Activated naive CD8-positive, alpha-beta T cell treated with anti-CD3 and anti-CD28 coated beads, Interleukin-2, amount 50 U/mL, for 24 hours (primary cell): ENCODE measurements around the gene VENTX.

Source experiments
- ATAC-seq: fragments of 150-1000 bp; cut with Tn5 transposase; one replicate; pipeline ENCODE4 v1.10.0; 2021
- DNase-seq: peaks from one replicate; pipeline ENCODE4 v3.0.0; 2021
- H3K27ac Mint-ChIP-seq: one replicate; pipeline ENCODE4 v1.8.0; 2021; ENCODE audit warnings: mild to moderate bottlenecking, mixed read lengths
- H3K27me3 Mint-ChIP-seq: one replicate; pipeline ENCODE4 v1.8.0; 2021; ENCODE audit warnings: mixed read lengths
- H3K36me3 Mint-ChIP-seq: one replicate; pipeline ENCODE4 v1.8.0; 2021; ENCODE audit warnings: low read depth, mixed read lengths
- H3K4me1 Mint-ChIP-seq: one replicate; pipeline ENCODE4 v1.8.0; 2021; ENCODE audit warnings: mixed read lengths
- H3K4me3 Mint-ChIP-seq: one replicate; pipeline ENCODE4 v1.8.0; 2021; ENCODE audit warnings: mild to moderate bottlenecking, moderate library complexity, mixed read lengths
- H3K9me3 Mint-ChIP-seq: one replicate; pipeline ENCODE4 v1.8.0; 2021; ENCODE audit warnings: mixed read lengths

Gene VENTX, protein sequence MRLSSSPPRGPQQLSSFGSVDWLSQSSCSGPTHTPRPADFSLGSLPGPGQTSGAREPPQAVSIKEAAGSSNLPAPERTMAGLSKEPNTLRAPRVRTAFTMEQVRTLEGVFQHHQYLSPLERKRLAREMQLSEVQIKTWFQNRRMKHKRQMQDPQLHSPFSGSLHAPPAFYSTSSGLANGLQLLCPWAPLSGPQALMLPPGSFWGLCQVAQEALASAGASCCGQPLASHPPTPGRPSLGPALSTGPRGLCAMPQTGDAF

DNA sequence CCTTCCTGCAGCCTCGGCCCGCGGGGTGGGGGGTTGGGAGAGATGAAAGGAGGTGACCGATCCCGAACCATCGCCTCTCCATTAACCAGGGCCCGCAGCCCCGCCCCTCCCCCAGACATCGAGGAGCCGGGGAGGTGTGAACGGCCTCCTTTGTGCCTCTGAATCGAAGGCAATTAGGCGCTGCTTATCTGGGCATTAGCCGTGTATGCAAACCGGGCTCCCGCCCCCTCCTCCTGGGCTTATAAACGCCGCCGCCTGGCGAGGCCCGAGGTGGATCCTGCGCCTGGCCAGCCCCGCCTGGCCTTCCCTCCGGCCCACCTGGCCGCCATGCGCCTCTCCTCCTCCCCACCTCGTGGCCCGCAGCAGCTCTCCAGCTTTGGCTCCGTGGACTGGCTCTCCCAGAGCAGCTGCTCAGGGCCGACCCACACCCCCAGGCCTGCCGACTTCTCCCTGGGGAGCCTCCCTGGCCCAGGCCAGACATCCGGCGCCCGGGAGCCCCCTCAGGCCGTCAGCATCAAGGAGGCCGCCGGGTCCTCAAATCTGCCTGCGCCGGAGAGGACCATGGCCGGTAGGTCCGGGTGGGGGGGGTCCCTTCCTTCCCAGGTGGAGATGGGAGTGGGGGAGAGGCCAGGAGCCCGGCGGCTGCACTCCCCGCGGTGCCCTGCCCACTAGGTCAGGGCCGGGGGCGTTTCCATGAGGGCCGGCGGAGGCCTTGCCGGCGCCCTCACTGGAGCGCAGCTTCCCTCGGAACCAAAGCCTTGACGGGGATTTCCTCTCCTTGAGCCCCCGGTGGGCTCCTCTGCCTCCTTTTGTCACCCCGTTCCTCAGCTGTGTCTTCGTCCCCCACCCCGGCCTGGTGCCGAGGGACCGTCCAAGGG is at the start of gene VENTX:
Gene VENTX (plus strand): TSS at position 268 of the 878 bp plus-strand sequence. CDS start 60 bp downstream, at position 328.
- Mint-ChIP-seq H3K27ac (no peak within 1 kb of the TSS), H3K36me3 (no peaks in the 10 kb centered on the region), H3K4me1 (peaks cover 21% of the 10 kb centered on the region), H3K4me3 (no peak within 1 kb of the TSS), H3K27me3 (peaks cover 55% of the 10 kb centered on the region), H3K9me3 (no peaks in the 10 kb centered on the region)
- DNase-seq = no peak
- ATAC-seq = no peak

DNA sequence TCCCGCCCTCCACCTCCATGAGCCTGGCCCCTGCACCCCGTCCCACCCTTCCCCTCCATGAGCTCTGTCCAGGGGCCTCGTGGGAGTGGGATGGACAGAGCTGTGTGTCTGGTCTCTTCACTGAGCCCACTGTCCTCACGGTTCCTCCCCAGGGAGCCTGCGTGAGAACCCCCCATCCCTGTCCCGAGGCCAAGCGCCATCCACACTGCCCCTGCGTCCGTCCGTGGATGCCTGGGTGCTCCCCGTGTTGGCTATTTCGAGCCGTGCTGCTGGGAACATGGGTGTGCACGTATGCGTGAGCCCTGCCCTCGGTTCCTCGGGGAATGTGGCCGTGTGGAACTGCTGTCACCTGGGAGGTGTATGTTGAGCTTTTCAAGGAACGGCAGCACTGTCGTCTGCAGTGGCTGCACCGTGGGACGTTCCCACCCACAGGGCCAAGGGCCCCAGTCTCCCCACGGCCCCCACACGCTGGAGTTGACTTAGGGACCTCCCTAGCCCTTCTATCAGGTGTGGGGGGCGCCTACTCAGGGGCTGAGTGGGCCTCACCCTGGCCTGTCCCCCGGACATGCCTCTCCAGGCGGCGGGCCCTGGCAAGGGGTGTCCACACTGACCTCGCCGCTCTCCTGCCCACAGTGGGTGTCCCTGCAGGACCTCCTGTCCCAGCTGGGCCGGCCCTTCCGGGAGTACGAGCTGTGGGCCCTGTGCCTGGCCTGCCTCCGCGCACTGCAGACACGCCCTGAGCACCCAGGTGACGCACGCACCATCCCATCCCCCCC is 49.6 kb upstream of the VENTX start:
- DNase-seq (no peak), ATAC-seq (no peak)
- no peaks in the 10 kb centered on the region for H3K4me1 Mint-ChIP-seq
- H3K36me3 Mint-ChIP-seq = no peaks in the 10 kb centered on the region
- H3K4me3 Mint-ChIP-seq = no peak overlapping the region
- no peaks in the 10 kb centered on the region for H3K9me3 Mint-ChIP-seq
- H3K27me3 Mint-ChIP-seq = peaks cover 2% of the 10 kb centered on the region
- H3K27ac Mint-ChIP-seq = no peak overlapping the region

DNA sequence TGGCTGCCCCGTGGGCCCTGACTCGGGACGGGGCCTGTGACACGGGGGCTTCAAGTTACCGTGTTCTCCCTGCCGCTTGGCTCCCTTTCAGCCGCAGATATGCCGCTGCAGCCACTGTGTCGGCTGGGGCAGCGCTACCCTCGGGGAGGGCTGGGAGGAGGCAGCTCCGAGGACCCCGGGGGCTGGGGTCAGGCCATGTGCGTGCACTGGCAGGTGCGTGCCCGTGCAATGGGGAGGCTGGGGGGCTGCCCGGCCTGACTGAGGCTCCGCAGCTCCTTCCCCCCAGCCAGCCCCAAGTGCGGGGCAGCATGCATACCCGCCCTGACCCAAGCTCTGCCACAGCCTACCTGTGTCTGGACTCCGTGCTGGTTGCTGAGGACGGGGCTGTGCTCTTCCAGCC is 48.4 kb upstream of the VENTX start:
- H3K4me1 Mint-ChIP-seq = no peaks in the 10 kb centered on the region
- peak; percentile 30 for ATAC-seq
- no peak for DNase-seq
- no peaks in the 10 kb centered on the region for H3K9me3 Mint-ChIP-seq
- no peak overlapping the region for H3K27ac Mint-ChIP-seq
- H3K27me3 Mint-ChIP-seq = peaks cover 4% of the 10 kb centered on the region
- no peak overlapping the region for H3K4me3 Mint-ChIP-seq
- no peaks in the 10 kb centered on the region for H3K36me3 Mint-ChIP-seq

DNA sequence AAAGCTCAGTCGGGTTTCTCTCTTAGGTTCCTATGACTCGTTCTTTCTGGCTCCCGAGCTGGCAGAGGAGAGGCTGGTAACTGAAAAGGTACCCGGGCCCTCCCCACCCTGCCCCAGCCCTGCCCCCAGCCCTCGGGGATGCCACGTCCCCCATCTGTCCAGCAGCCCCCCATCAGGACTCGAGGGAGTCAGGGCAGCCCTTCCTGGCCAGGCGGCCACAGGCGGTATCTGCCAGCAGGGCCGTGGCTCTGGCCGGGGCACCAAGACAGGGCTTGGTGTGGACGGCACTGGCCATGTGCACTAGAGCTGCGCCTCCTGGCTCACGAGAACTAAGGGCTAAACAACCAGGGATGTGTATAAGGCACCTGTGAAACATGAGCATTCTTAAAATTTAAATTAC is 47.9 kb upstream of the VENTX start:
- Mint-ChIP-seq H3K9me3 (no peaks in the 10 kb centered on the region), H3K4me1 (no peaks in the 10 kb centered on the region), H3K27me3 (peaks cover 4% of the 10 kb centered on the region), H3K36me3 (no peaks in the 10 kb centered on the region), H3K4me3 (no peak overlapping the region), H3K27ac (no peak overlapping the region)
- DNase-seq (no peak), ATAC-seq (no peak)

DNA sequence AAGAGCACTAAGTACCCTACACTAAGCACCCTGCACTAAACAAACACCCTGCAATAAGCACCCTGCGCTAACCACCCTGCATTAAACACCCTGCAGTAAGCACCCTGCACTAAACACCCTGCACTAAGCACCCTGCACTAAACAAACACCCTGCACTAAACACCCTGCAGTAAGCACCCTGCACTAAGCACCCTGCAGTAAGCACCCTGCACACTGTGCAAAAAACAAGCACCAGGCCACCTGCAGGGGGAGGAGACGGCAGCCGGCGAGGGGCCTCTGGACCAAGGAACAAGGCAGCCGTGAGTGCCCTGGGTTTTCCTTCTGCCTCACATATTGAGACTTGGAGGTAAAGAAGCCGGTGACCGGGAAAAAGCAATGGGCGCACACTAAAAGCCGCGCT is 47.4 kb upstream of the VENTX start:
- no peaks in the 10 kb centered on the region for H3K9me3 Mint-ChIP-seq
- H3K4me1 Mint-ChIP-seq = no peaks in the 10 kb centered on the region

DNA sequence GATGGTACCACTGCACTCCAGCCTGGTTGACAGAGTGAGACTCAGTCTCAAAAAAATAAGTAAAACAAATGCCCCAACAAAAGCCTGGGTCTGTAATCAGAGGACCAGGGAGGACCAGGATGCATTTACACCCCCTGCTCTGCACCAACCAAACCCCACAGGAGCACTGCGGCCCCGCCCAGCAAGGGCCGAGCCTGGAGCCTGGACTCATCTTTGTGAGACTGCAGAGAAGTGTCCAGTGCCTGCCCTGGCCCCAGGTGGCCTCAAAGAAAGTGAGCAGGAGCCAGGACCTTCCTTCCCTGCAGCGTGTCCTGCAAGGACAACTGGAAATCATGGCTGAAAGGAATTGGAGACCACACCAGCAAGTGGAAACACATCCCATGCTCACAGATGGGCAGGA is 46.0 kb upstream of the VENTX start:
- Mint-ChIP-seq H3K36me3 (no peaks in the 10 kb centered on the region), H3K27me3 (peaks cover 4% of the 10 kb centered on the region), H3K9me3 (no peaks in the 10 kb centered on the region), H3K4me1 (no peaks in the 10 kb centered on the region), H3K4me3 (no peak overlapping the region), H3K27ac (no peak overlapping the region)
- no peak for DNase-seq
- no peak for ATAC-seq

More for the DNA sequence above, 47.4 kb upstream of the VENTX start:
- peaks cover 4% of the 10 kb centered on the region for H3K27me3 Mint-ChIP-seq
- H3K27ac Mint-ChIP-seq = no peak overlapping the region
- H3K36me3 Mint-ChIP-seq = no peaks in the 10 kb centered on the region
- ATAC-seq (no peak), DNase-seq (no peak)
- H3K4me3 Mint-ChIP-seq = no peak overlapping the region

DNA sequence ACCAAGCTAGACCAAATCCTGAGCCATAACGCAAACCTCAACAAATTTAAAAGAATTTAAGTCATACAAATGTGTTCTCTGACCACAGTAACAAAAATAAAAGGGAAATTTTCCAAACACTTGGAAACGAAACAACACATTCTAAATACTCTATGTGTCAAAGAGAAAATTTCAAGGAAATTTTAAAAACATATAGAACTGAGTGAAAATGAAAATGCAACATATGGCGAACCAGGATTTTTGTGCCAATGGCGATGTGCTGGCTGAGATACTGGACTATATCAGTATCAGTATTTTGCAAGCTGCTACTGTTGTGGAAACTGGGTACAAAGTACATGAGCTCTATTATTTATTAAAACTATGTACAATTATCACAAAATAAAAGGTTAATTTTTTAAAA is 43.5 kb upstream of the VENTX start:
- DNase-seq (no peak), ATAC-seq (no peak)
- Mint-ChIP-seq H3K4me3 (no peak overlapping the region), H3K27ac (no peak overlapping the region), H3K27me3 (peaks cover 4% of the 10 kb centered on the region), H3K4me1 (no peaks in the 10 kb centered on the region), H3K9me3 (no peaks in the 10 kb centered on the region), H3K36me3 (no peaks in the 10 kb centered on the region)

DNA sequence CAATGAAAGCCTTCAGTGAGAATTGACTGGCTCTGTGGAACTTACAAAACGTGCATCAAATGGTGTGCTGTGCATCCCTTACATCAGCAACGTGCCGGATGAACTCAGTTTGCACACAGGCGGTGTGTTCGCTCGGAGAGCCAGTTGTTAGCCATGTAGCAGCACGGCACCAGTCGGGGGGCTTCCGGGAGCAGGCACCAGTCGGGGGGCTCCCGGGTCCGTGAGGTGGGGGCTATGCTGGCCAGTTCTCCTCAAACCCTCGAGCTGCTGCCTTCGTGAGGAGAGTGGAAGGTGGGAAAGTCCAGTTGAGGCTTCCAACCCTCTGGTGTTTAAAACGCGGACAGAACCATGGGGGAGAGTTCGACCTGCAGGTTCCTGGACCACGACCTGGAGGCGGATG is 42.6 kb upstream of the VENTX start:
- H3K36me3 Mint-ChIP-seq = no peaks in the 10 kb centered on the region
- no peaks in the 10 kb centered on the region for H3K4me1 Mint-ChIP-seq
- ATAC-seq (no peak), DNase-seq (no peak)
- no peaks in the 10 kb centered on the region for H3K9me3 Mint-ChIP-seq
- H3K4me3 Mint-ChIP-seq = no peak overlapping the region
- H3K27me3 Mint-ChIP-seq = peaks cover 4% of the 10 kb centered on the region
- H3K27ac Mint-ChIP-seq = no peak overlapping the region

DNA sequence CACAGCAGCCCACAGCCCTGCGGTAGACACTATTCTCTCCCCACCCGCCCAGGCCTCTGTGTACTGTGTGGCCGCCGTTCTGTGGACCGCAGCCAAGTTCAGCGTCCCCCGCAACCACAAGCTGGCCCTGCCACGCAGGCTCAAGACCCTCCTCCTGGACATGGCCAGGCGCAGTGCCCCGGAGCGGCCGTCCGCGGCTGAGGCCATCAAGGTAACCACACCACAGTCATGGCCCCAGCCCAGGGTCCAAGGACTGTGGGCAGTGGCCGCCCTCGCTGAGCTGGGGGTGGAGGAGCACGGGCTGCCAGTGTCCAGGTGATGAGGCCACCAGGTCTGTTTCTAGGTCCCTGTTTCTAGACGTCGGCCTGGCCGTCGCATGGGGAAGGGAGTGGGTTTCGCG is 42.0 kb upstream of the VENTX start:
- ATAC-seq (no peak), DNase-seq (no peak)
- no peak overlapping the region for H3K27ac Mint-ChIP-seq
- H3K9me3 Mint-ChIP-seq = no peaks in the 10 kb centered on the region
- H3K4me1 Mint-ChIP-seq = no peaks in the 10 kb centered on the region
- no peaks in the 10 kb centered on the region for H3K36me3 Mint-ChIP-seq
- no peak overlapping the region for H3K4me3 Mint-ChIP-seq
- H3K27me3 Mint-ChIP-seq = peaks cover 2% of the 10 kb centered on the region

DNA sequence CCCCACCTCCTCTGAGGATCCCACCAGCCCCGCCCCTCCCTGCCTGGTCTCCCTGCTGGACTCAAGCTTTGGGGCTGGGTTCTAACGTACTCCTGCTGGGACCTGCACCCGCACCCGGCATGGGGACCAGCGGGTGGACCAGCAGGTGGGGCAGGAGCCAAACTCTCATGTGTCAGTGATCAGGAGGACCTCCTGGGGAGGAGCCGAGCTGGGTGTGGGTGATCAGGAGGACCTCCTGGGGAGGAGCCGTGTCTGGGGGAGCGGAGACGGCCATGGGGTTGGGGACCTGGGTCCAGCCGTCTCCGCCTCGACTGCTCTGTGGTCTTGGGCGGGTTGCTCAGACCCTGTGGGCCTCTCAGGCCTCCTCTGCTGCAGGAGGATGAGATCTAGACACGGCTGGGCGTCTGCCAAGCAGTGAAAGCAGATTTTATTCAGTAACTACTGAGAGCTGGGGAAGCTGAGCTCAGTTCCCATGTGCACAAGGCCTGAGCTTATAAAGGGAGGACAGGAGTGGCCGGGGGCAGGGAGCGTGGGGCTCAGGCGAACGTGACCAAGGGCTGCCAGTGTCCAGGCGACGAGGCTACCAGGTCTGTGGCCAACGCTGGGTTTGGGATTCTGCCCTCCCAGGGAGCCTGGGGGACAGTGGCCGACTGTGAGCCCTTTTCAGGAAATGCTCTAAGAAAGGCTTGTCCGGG is 41.3 kb upstream of the VENTX start:
- no peaks in the 10 kb centered on the region for H3K9me3 Mint-ChIP-seq
- H3K4me1 Mint-ChIP-seq = no peaks in the 10 kb centered on the region
- DNase-seq (no peak), ATAC-seq (no peak)
- H3K4me3 Mint-ChIP-seq = no peak overlapping the region
- H3K27ac Mint-ChIP-seq = no peak overlapping the region
- H3K36me3 Mint-ChIP-seq = no peaks in the 10 kb centered on the region
- peaks cover 2% of the 10 kb centered on the region for H3K27me3 Mint-ChIP-seq

DNA sequence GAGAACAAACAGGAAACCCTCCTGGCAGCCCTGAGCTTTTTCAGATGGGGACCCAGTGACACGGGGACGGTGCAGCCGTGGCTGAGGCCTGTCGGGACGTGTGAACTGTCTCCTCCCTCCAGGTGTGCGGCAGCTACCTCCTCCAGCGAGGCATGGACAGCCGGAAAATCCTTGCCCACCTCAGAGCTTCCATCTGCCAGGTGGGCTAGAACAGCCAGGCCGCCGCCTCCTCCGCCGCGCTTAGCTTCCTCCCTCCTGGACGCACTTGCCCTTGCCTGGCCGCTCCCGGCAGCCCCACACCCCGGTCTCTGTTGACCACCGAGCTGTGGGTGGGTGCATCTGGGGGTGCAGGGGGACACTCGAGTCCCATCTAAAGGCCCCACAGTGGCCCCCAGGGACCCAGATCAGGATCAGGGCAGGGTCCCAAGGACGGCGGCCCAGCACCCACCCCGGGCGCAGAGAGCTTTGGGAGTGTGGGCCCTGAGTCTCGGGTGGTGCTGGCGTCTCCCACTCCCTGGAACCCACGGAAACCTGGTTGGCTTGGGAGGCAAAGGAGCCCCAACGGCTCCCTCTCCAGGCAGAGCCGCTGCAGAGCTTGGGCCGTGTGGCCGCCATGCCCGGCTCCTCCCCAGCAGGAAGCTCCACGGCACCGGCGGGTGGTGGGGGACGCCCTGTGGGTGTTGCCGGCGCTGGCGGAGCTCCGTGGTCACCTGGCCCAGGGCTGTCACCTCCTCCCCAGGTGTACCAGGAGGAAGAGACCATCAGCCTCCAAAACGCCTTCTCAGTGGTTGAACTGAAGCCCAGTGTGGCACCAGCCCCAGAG is 40.5 kb upstream of the VENTX start:
- H3K4me1 Mint-ChIP-seq = no peaks in the 10 kb centered on the region
- H3K4me3 Mint-ChIP-seq = no peak overlapping the region
- no peaks in the 10 kb centered on the region for H3K36me3 Mint-ChIP-seq
- no peaks in the 10 kb centered on the region for H3K9me3 Mint-ChIP-seq
- ATAC-seq (no peak), DNase-seq (no peak)
- peaks cover 2% of the 10 kb centered on the region for H3K27me3 Mint-ChIP-seq
- no peak overlapping the region for H3K27ac Mint-ChIP-seq

DNA sequence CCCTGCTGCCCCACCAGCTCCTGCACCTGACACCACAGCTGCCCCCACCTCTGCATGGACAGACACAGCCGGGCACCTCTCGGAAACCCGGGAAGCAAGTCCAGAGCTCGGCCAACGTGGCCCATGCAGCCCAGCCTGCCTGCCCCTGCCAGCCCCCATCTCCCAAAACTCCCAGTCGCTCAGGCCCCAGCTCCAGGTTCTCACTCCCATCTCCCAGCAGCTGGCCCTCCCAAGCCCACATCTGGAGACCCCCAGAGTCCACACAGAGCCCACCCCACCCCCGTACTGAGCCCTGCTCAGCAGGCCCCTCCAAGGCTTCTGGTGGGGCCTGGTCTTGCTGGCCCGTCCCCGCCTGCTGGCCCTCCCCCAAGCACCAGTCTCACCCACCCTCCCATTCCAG is 39.9 kb upstream of the VENTX start:
- no peaks in the 10 kb centered on the region for H3K9me3 Mint-ChIP-seq
- ATAC-seq (no peak), DNase-seq (no peak)
- H3K27ac Mint-ChIP-seq = no peak overlapping the region
- H3K36me3 Mint-ChIP-seq = no peaks in the 10 kb centered on the region
- no peaks in the 10 kb centered on the region for H3K4me1 Mint-ChIP-seq
- peaks cover 2% of the 10 kb centered on the region for H3K27me3 Mint-ChIP-seq
- no peak overlapping the region for H3K4me3 Mint-ChIP-seq

DNA sequence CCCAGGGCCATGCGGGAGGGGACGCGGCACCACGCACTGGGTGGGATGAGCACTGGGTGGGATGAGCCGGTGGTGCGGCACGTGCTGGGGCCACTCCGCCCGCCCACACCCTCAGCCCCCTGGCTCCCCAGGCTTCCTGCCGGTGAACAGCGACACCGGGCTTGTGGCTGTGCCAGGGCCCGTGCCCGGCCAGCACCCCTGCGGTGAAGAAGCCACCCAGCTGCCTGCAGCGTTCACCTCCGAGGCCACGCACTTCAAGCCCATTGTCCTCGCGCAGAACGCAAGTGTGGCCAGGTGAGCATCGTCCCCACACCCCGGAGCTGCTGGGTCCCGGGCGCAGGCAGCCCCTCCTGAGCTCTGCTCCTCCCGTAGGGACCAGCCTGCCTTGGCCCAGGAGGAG is 39.4 kb upstream of the VENTX start:
- no peak overlapping the region for H3K27ac Mint-ChIP-seq
- DNase-seq = no peak
- no peak overlapping the region for H3K4me3 Mint-ChIP-seq
- H3K27me3 Mint-ChIP-seq = peaks cover 2% of the 10 kb centered on the region
- no peaks in the 10 kb centered on the region for H3K4me1 Mint-ChIP-seq
- no peaks in the 10 kb centered on the region for H3K36me3 Mint-ChIP-seq
- no peak for ATAC-seq
- H3K9me3 Mint-ChIP-seq = no peaks in the 10 kb centered on the region
